GM21528 (cell line): ENCODE data around the gene PLCH2.
"Not testable (repeated sequence)": the region's sequence is repeated elsewhere in the genome, so short reads cannot be mapped to it uniquely, and the experiment has no call there.

Experiments
- ATAC-seq: cut with Tn5 transposase; IDR thresholded peaks from one replicate; pipeline ENCODE4 v1.9.1; 2021; ENCODE audit warnings: mild to moderate bottlenecking, moderate library complexity; ENCODE audit not compliant: unreplicated experiment, low FRiP score

Gene PLCH2

GRCh38 chr1:2540816-2541492 is 64.9 kb downstream of the PLCH2 start:
- ATAC-seq, result no peak

- no peak for ATAC-seq
Observed at GRCh38 chr1:2541619-2542245, 65.6 kb downstream of the PLCH2 start.

GRCh38 chr1:2542246-2542915 is 66.3 kb downstream of the PLCH2 start:
- no peak for ATAC-seq

- ATAC-seq, result no peak
Observed at GRCh38 chr1:2543543-2544092, 67.5 kb downstream of the PLCH2 start.

- no peak for ATAC-seq
Observed at GRCh38 chr1:2544093-2544874, 68.2 kb downstream of the PLCH2 start.

- no peak for ATAC-seq
Observed at GRCh38 chr1:2544875-2545640, 69.0 kb downstream of the PLCH2 start.

- ATAC-seq, result peak; percentile 31
Observed at GRCh38 chr1:2545754-2546514, 69.8 kb downstream of the PLCH2 start.

- peak; percentile 27 for ATAC-seq
Observed at GRCh38 chr1:2546515-2547209, 70.6 kb downstream of the PLCH2 start.

GRCh38 chr1:2547210-2548067 is 71.3 kb downstream of the PLCH2 start:
- ATAC-seq, result no peak

GRCh38 chr1:2548068-2548589 is 72.0 kb downstream of the PLCH2 start:
- ATAC-seq, result peak; percentile 30

GRCh38 chr1:2549367-2550029 is 73.4 kb downstream of the PLCH2 start:
- not testable (repeated sequence) for ATAC-seq

GRCh38 chr1:2550309-2550861 is 74.3 kb downstream of the PLCH2 start:
- ATAC-seq, result not testable (repeated sequence)

- ATAC-seq, result not testable (repeated sequence)
Observed at GRCh38 chr1:2551544-2551943, 75.5 kb downstream of the PLCH2 start.

GRCh38 chr1:2552189-2552588 is 76.1 kb downstream of the PLCH2 start:
- ATAC-seq, result no peak

GRCh38 chr1:2553076-2553475 is 77.0 kb downstream of the PLCH2 start:
- ATAC-seq, result not testable (repeated sequence)

- ATAC-seq, result no peak
Observed at GRCh38 chr1:2553871-2554620, 78.0 kb downstream of the PLCH2 start.
